NCI-H1436 treated with DMSO at 0.1 percent for 48 hours (cell line): ENCODE data around the gene DYDC1.
A peak's percentile ranks its signal among the peaks of the same experiment; 100 is the strongest.
"Not testable (repeated sequence)": the region's sequence is repeated elsewhere in the genome, so short reads cannot be mapped to it uniquely, and the experiment has no call there.

Experiments used
- DNase-seq: peaks from one replicate; lab custom pipeline; 2025; lab: John Stamatoyannopoulos, UW

Gene DYDC1

GRCh38 chr10:80356563-80356988, at the start of gene DYDC1, which contains the start of gene DYDC2:
DYDC1 (minus strand) TSS chr10:80356755; CDS start chr10:80352601, 4,154 bp downstream.
DYDC2 (plus strand) TSS chr10:80356781; CDS start chr10:80362444, 5,663 bp downstream.
- DNase-seq: peak; percentile 25

- no peak for DNase-seq
These were observed 49.6 kb upstream of the DYDC1 start for GRCh38 chr10:80406204-80406603.

- no peak for DNase-seq
These were observed 49.1 kb upstream of the DYDC1 start for GRCh38 chr10:80405626-80406025.

GRCh38 chr10:80405035-80405434, 48.5 kb upstream of the DYDC1 start:
- DNase-seq: no peak

GRCh38 chr10:80400136-80400804, 43.7 kb upstream of the DYDC1 start:
- DNase-seq: no peak

GRCh38 chr10:80397014-80397413, 40.5 kb upstream of the DYDC1 start:
- no peak for DNase-seq

- DNase-seq: no peak
These were observed 37.9 kb upstream of the DYDC1 start for GRCh38 chr10:80394358-80394916.

GRCh38 chr10:80392250-80392649, 35.7 kb upstream of the DYDC1 start:
- no peak for DNase-seq

GRCh38 chr10:80390740-80391139, 34.2 kb upstream of the DYDC1 start:
- DNase-seq: no peak

- no peak for DNase-seq
These were observed 26.4 kb upstream of the DYDC1 start for GRCh38 chr10:80382989-80383388.

GRCh38 chr10:80380185-80380584, 23.6 kb upstream of the DYDC1 start:
- no peak for DNase-seq

- no peak for DNase-seq
These were observed 23.1 kb upstream of the DYDC1 start for GRCh38 chr10:80379701-80380100.

- no peak for DNase-seq
These were observed 16.9 kb upstream of the DYDC1 start for GRCh38 chr10:80373502-80373901.

- DNase-seq: no peak
These were observed 16.1 kb upstream of the DYDC1 start for GRCh38 chr10:80372675-80373074.

GRCh38 chr10:80371467-80371866, 14.9 kb upstream of the DYDC1 start:
- no peak for DNase-seq

- DNase-seq: no peak
These were observed 9.0 kb upstream of the DYDC1 start for GRCh38 chr10:80365510-80365909.

GRCh38 chr10:80359644-80360043, 3.1 kb upstream of the DYDC1 start:
- DNase-seq: no peak

- not testable (repeated sequence) for DNase-seq
These were observed 2.4 kb upstream of the DYDC1 start for GRCh38 chr10:80358925-80359324.

GRCh38 chr10:80357851-80358125, 1.2 kb upstream of the DYDC1 start:
- no peak for DNase-seq

- no peak for DNase-seq
These were observed 665 bp upstream of the DYDC1 start for GRCh38 chr10:80356989-80357850.

GRCh38 chr10:80351220-80351619, 5.3 kb downstream of the DYDC1 start:
- no peak for DNase-seq

- no peak for DNase-seq
These were observed 6.3 kb downstream of the DYDC1 start for GRCh38 chr10:80350251-80350650.

GRCh38 chr10:80344912-80345311, 11.6 kb downstream of the DYDC1 start:
- DNase-seq: no peak
